Measurements from ENCODE around the gene C12orf60. TPM values are rescaled to one million over a fixed set of nuclear protein-coding genes. Genes with fewer than 3 reads are reported as not detected.

Gene C12orf60
- total and polyA plus RNA-seq, 2 of the 8 experiments (the other 6 are each of a cell fraction or from before 2014, with no cell fraction given), result 1.2 to 1.5 TPM

DNA sequence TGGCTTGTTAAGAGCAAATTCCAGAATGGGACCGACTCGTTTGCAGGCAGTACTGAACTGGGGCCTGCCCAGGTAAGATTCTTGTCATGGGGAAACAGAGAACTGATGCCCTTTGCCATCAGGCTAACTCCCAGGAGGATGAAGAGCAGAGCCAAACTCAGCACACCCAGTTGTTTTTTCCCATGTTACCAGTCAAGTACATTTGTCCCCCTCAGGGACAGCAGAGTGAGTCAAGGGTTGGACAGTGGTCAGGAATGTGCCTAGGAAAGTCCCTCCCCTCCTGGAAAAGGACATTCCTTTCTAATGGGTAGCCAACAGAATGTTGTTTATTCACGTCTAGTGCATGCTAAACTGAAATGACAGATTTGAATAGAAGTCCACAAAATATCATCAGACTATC is 38.3 kb downstream of the C12orf60 start (continued):
- TF ChIP-seq SP4 (IDR thresholded peaks at IDR 0.05; ENCODE audit: low read length) (no peak), SUZ12 (IDR thresholded peaks at IDR 0.05; ENCODE audit: low read length) (no peak), SP2 (IDR thresholded peaks at IDR 0.05; ENCODE audit: low read length) (no peak), EZH2 (IDR thresholded peaks at IDR 0.05; ENCODE audit: low read depth, low read length, severe bottlenecking) (no peak), BCL11A (IDR thresholded peaks at IDR 0.05; ENCODE audit: low read depth in 2 of 2, low read length in 2 of 2) (no peak)

All from H1 (cell line).